Coronary artery (tissue), 2 donors: ENCODE results near the gene ANXA8.
"Not testable (repeated sequence)": the region's sequence is repeated elsewhere in the genome, so short reads cannot be mapped to it uniquely, and the experiment has no call there.

ENCODE experiments used
- DNase-seq: peaks from one replicate; pipeline ENCODE4 v3.0.0-alpha.2; 2017; ENCODE audit warnings: low spot score
- H3K27ac ChIP-seq, 2 donors: fragments of 200-600 bp; sonication (generic); one replicate each; pipeline ENCODE4 v1.5.1; 2016 to 2019
- H3K4me3 ChIP-seq: fragments of 200-600 bp; sonication (generic); 2 replicates; pipeline ENCODE4 v1.5.1; 2016; ENCODE audit warnings: mild to moderate bottlenecking, moderate library complexity

Gene ANXA8

GRCh38 chr10:47483923-47484322 lies at the start of gene ANXA8:
TSS of gene ANXA8 (minus strand) at chr10:47484115. CDS start at chr10:47483933, 182 bp downstream.
- H3K27ac ChIP-seq, H3K4me3 ChIP-seq, DNase-seq: not testable (repeated sequence)

GRCh38 chr10:47523475-47523874 lies 39.6 kb upstream of the ANXA8 start, which contains the start of gene AGAP9:
TSS of gene AGAP9 (minus strand) at chr10:47523638. CDS start at chr10:47523526, 112 bp downstream.
- not testable (repeated sequence) for DNase-seq, H3K4me3 ChIP-seq, H3K27ac ChIP-seq

- H3K27ac ChIP-seq, DNase-seq, H3K4me3 ChIP-seq: not testable (repeated sequence)
Observed at GRCh38 chr10:47502313-47502712, 18.4 kb upstream of the ANXA8 start.

- DNase-seq, H3K27ac ChIP-seq, H3K4me3 ChIP-seq: not testable (repeated sequence)
Observed at GRCh38 chr10:47494226-47494625, 10.3 kb upstream of the ANXA8 start.

- not testable (repeated sequence) for DNase-seq, H3K27ac ChIP-seq, H3K4me3 ChIP-seq
Observed at GRCh38 chr10:47491600-47491999, 7.7 kb upstream of the ANXA8 start, which contains the start of gene FAM25G. TSS of gene FAM25G (minus strand) at chr10:47491700. CDS start at chr10:47491674, 26 bp downstream.

- not testable (repeated sequence) for H3K27ac ChIP-seq, DNase-seq, H3K4me3 ChIP-seq
Observed at GRCh38 chr10:47489630-47490029, 5.7 kb upstream of the ANXA8 start.

GRCh38 chr10:47485943-47486342 lies 2.0 kb upstream of the ANXA8 start:
- not testable (repeated sequence) for DNase-seq, H3K4me3 ChIP-seq, H3K27ac ChIP-seq

- not testable (repeated sequence) for H3K4me3 ChIP-seq, H3K27ac ChIP-seq, DNase-seq
Observed at GRCh38 chr10:47484786-47485185, 871 bp upstream of the ANXA8 start.

GRCh38 chr10:47482367-47482766 lies 1.5 kb downstream of the ANXA8 start:
- H3K4me3 ChIP-seq, DNase-seq, H3K27ac ChIP-seq: not testable (repeated sequence)

GRCh38 chr10:47481768-47482181 lies 2.1 kb downstream of the ANXA8 start:
- not testable (repeated sequence) for H3K27ac ChIP-seq

GRCh38 chr10:47481182-47481766 lies 2.6 kb downstream of the ANXA8 start:
- DNase-seq: peak; percentile 19
- H3K4me3 ChIP-seq, H3K27ac ChIP-seq: not testable (repeated sequence)

More at GRCh38 chr10:47481768-47482181, 2.1 kb downstream of the ANXA8 start:
- DNase-seq, H3K4me3 ChIP-seq: not testable (repeated sequence)

- not testable (repeated sequence) for H3K4me3 ChIP-seq, H3K27ac ChIP-seq, DNase-seq
Observed at GRCh38 chr10:47480133-47480532, 3.8 kb downstream of the ANXA8 start.

- DNase-seq, H3K27ac ChIP-seq, H3K4me3 ChIP-seq: not testable (repeated sequence)
Observed at GRCh38 chr10:47478114-47478513, 5.8 kb downstream of the ANXA8 start.

GRCh38 chr10:47477078-47477477 lies 6.8 kb downstream of the ANXA8 start:
- DNase-seq, H3K27ac ChIP-seq, H3K4me3 ChIP-seq: not testable (repeated sequence)

- not testable (repeated sequence) for H3K4me3 ChIP-seq, H3K27ac ChIP-seq
- DNase-seq: peak; percentile 12
Observed at GRCh38 chr10:47475101-47475500, 8.8 kb downstream of the ANXA8 start.

- not testable (repeated sequence) for DNase-seq, H3K27ac ChIP-seq, H3K4me3 ChIP-seq
Observed at GRCh38 chr10:47473516-47473915, 10.4 kb downstream of the ANXA8 start.

- H3K4me3 ChIP-seq, H3K27ac ChIP-seq, DNase-seq: not testable (repeated sequence)
Observed at GRCh38 chr10:47472647-47473046, 11.3 kb downstream of the ANXA8 start.

GRCh38 chr10:47472072-47472471 lies 11.8 kb downstream of the ANXA8 start:
- not testable (repeated sequence) for DNase-seq, H3K27ac ChIP-seq

GRCh38 chr10:47468731-47469528 lies 15.0 kb downstream of the ANXA8 start:
- not testable (repeated sequence) for DNase-seq, H3K4me3 ChIP-seq, H3K27ac ChIP-seq

More at GRCh38 chr10:47472072-47472471, 11.8 kb downstream of the ANXA8 start:
- not testable (repeated sequence) for H3K4me3 ChIP-seq

- DNase-seq, H3K4me3 ChIP-seq, H3K27ac ChIP-seq: not testable (repeated sequence)
Observed at GRCh38 chr10:47467957-47468356, 16.0 kb downstream of the ANXA8 start.
